ENCODE results near the gene ABCG4. TPM values are rescaled to one million over a fixed set of nuclear protein-coding genes. Genes with fewer than 3 reads are reported as not detected.
"Not testable (repeated sequence)": the region's sequence is repeated elsewhere in the genome, so short reads cannot be mapped to it uniquely, and the experiment has no call there.

ABCG4 gene
- total RNA-seq, 1 experiment from 2014 or later, result not detected

- DNase-seq (ENCODE audit: low spot score), result no peak
These were observed 33.2 kb upstream of the ABCG4 start for GRCh38 chr11:119115484-119116234.

DNA sequence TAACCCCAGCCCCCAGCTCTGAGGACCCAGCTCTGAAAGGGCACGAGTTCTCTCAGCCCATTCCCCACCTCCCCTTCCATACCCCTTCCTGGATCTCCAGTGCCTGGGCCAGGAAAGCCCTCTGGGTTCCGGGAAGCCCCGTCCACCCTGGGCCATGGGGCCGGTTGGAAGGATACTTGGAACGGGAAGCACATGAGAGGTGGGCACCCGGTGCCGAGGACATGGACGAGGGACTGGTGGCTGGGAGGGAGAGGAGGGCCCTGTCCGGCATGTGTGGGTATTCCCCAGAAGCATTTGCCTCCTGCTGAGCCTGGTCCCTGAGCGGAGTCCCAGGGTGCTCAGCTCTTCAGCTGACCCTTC lies 32.6 kb upstream of the ABCG4 start:
- DNase-seq (ENCODE audit: low spot score), result no peak

GRCh38 chr11:119116601-119117000 lies 32.3 kb upstream of the ABCG4 start:
- DNase-seq (ENCODE audit: low spot score), result no peak

GRCh38 chr11:119117004-119117706 lies 31.7 kb upstream of the ABCG4 start:
- DNase-seq (ENCODE audit: low spot score), result no peak

DNA sequence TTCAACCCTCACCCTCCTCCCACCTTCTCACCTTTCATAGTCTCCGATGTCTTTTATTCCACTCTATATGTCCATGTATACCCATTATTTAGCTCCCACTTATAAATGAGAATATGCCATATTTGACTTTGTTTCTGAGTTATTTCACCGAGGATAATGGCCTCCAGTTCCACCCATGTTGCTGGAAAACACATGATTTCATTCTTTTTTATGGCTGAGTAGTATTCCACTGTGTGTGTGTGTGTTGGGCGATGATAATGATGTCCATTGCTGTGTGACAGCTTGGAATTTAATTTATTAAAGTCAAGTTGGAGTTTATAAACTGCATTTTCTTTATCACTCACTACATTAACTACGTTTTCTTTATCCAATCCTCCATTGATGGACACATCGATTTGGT lies 30.6 kb upstream of the ABCG4 start:
- DNase-seq (ENCODE audit: low spot score), result no peak

- DNase-seq (ENCODE audit: low spot score), result no peak
These were observed 29.9 kb upstream of the ABCG4 start for GRCh38 chr11:119118946-119119345.

- no peak for DNase-seq (ENCODE audit: low spot score)
These were observed 28.2 kb upstream of the ABCG4 start for GRCh38 chr11:119120639-119121007.

GRCh38 chr11:119121008-119121810 lies 27.6 kb upstream of the ABCG4 start, which contains the start of gene HINFP:
Gene HINFP (plus strand): TSS chr11:119121580. CDS start chr11:119126945, 5,365 bp downstream.
- peak; percentile 100 for DNase-seq (ENCODE audit: low spot score)

- no peak for DNase-seq (ENCODE audit: low spot score)
These were observed 27.1 kb upstream of the ABCG4 start for GRCh38 chr11:119121811-119122124.

DNA sequence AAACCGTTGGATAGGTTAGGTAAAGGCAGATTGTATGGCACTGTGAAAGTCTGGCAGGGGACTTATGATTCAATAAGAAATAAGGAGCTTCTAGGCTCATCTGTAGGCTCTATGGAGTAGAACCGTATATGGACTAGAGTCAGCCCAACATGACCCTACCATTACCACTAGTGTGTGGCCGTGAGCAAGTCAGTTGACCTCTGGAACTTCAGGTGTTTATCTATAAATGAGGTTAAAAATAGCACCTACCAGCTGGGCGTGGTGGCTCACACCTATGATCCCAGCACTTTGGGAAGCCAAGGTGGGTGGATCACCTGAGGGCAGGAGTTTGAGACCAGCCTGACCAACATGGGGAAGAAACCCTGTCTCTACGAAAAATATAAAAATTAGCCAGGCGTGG lies 23.0 kb upstream of the ABCG4 start:
- DNase-seq (ENCODE audit: low spot score), result no peak

- no peak for DNase-seq (ENCODE audit: low spot score)
These were observed 22.1 kb upstream of the ABCG4 start for GRCh38 chr11:119126675-119127268.

DNA sequence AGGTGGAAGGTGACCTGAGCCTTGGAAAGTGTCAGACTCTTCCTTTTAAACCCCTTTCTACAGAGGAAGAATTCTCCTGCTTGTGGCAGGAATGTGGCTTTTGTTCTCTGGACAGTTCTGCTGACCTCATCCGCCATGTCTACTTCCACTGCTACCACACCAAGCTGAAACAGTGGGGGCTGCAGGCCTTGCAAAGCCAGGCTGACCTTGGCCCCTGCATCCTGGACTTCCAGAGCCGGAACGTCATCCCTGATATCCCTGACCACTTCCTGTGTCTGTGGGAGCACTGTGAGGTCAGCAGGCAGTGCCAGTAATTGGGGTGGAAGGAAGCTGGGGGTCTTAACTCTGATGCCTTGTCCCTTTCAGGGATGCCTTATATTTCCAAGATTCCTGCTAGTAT lies 18.2 kb upstream of the ABCG4 start:
- no peak for DNase-seq (ENCODE audit: low spot score)

- DNase-seq (ENCODE audit: low spot score), result peak; percentile 49
These were observed 14.4 kb upstream of the ABCG4 start for GRCh38 chr11:119134389-119134978.

- not testable (repeated sequence) for DNase-seq (ENCODE audit: low spot score)
These were observed 9.6 kb upstream of the ABCG4 start for GRCh38 chr11:119139276-119139675.

GRCh38 chr11:119144825-119145486 lies 3.9 kb upstream of the ABCG4 start:
- peak; percentile 86 for DNase-seq (ENCODE audit: low spot score)

GRCh38 chr11:119145551-119145950 lies 3.3 kb upstream of the ABCG4 start:
- no peak for DNase-seq (ENCODE audit: low spot score)

DNA sequence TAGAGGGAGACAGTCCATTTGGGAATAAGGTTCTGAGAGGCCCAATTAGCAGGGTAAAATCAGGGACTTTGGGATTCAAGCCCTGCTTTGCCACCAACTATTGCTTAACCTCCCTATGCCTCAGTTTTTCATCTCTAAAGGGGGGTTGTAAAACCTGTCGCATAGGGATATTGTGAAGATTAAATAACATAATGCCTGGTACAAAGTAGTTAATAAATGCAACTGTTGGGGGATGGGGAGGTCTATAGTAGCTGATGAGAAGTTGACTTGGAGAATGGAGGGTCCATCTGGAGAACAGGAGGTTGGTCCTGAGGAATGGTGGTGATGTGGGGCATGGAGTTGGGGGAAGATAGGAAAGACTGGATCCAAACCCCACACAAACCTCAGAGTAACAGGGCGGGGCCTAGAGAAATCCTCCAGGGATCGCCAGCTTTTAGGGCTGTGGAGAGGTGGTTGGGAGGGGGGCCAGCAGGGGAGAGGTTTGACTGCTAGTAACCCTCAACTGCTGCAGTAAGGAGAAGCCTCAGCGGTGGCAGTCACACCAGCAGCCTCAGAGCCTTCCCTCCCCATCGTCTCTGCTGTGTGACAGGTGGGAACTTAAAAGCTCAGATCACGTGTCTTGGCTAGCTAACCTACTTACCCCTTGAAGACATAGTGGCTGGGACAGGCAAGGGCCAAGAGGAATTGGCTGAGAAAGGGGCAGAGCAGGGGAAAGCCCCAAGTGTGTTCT lies 1.1 kb upstream of the ABCG4 start:
- no peak for DNase-seq (ENCODE audit: low spot score)

- no peak for DNase-seq (ENCODE audit: low spot score)
These were observed 183 bp upstream of the ABCG4 start for GRCh38 chr11:119148720-119149017.

DNA sequence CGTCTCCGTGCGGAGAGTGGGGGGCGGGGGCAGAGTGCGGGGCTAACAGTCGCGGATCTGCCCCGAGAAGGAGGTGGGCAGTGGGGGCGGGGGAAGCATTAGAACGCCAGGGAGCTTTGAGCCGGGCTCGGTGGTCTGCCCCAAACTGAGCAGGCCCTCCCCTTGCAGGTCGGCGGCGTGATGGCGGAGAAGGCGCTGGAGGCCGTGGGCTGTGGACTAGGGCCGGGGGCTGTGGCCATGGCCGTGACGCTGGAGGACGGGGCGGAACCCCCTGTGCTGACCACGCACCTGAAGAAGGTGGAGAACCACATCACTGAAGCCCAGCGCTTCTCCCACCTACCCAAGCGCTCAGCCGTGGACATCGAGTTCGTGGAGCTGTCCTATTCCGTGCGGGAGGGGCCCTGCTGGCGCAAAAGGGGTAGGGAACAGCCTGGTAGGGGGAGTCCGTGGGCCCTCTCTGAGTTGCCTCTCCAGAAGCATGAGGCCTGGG lies 979 bp downstream of the ABCG4 start:
- DNase-seq (ENCODE audit: low spot score), result no peak

- DNase-seq (ENCODE audit: low spot score), result no peak
These were observed 3.2 kb downstream of the ABCG4 start for GRCh38 chr11:119152043-119152442.

GRCh38 chr11:119152604-119153003 lies 3.8 kb downstream of the ABCG4 start:
- DNase-seq (ENCODE audit: low spot score), result no peak
